ENCODE results near the gene CNPY2. TPM values are rescaled to one million over a fixed set of nuclear protein-coding genes. Genes with fewer than 3 reads are reported as not detected.

The CNPY2 gene
- total RNA-seq, 1 donor from 2014 or later: 203 TPM

DNA sequence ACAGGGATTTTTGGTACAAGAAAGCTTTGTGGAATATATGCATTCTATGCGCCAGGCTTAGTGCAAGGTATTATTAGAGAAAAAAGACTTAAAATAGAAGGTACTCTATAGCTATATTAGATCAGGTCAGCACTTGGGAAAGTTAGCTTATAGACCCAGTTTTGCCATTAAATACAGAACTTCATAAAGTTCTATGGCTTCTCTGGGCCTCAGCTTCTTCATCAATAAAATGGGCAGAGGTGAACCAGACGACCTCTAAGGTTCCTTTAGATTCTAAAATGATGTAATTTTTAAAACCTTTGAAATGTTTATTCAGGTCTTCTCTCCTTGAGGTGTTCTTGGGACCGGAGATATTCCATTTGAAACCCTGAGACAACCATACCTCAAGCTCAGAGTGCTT lies 7.1 kb downstream of the CNPY2 start:
- Mint-ChIP-seq H3K4me1 (ENCODE audit: unreplicated experiment) (peaks cover 2% of the 10 kb centered on the region), H3K9me3 (ENCODE audit: unreplicated experiment) (no peaks in the 10 kb centered on the region), H3K36me3 (ENCODE audit: low read depth, unreplicated experiment) (peaks cover 15% of the 10 kb centered on the region), H3K27me3 (ENCODE audit: unreplicated experiment) (no peaks in the 10 kb centered on the region), H3K27ac (ENCODE audit: unreplicated experiment) (no peak overlapping the region), H3K4me3 (ENCODE audit: unreplicated experiment) (no peak overlapping the region)
- DNase-seq (ENCODE audit: low spot score): no peak
- TF ChIP-seq CTCF (IDR thresholded peaks at IDR 0.05; ENCODE audit: unreplicated experiment): no peak

DNA sequence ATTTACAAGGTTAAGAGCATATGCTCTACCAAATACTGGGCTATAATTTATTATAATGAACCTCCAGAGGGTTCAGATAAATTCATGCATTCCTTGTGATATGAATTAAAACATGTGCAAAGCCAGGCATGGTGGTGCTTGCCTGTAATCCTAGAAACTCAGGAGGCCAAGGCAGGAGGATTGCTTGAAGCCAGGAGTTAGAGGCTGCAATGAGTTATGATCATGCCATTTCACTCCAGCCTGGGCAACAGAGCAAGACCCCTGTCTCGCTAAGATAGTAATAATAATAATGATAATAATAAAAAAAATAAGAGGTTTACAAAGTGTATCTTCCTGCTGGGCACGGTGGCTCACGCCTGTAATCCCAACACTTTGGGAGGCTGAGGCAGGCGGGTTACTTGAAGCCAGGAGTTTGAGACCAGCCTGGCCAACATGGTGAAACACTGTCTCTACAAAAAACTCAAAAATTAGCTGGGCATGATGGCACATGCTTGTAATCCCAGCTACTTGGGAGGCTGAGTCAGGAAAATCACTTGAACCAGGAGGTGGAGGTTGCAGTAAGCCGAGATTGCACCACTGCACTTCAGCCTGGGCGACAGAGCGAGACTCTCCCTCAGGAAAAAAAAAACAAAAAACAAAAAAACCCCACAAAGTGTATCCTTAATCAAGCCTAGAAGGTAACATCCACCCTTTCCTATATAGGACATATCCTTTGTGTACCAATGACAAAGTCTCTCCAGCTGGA lies 8.4 kb downstream of the CNPY2 start:
- no peaks in the 10 kb centered on the region for H3K9me3 Mint-ChIP-seq (ENCODE audit: unreplicated experiment)
- no peak overlapping the region for H3K4me3 Mint-ChIP-seq (ENCODE audit: unreplicated experiment)
- DNase-seq (ENCODE audit: low spot score): no peak
- no peak overlapping the region for H3K27ac Mint-ChIP-seq (ENCODE audit: unreplicated experiment)
- no peak for TF ChIP-seq CTCF (IDR thresholded peaks at IDR 0.05; ENCODE audit: unreplicated experiment)
- H3K27me3 Mint-ChIP-seq (ENCODE audit: unreplicated experiment): no peaks in the 10 kb centered on the region
- peaks cover 2% of the 10 kb centered on the region for H3K4me1 Mint-ChIP-seq (ENCODE audit: unreplicated experiment)
- H3K36me3 Mint-ChIP-seq (ENCODE audit: low read depth, unreplicated experiment): peaks cover 15% of the 10 kb centered on the region

GRCh38 chr12:56304872-56305590 lies 10.8 kb downstream of the CNPY2 start:
- H3K27me3 Mint-ChIP-seq (ENCODE audit: unreplicated experiment): peaks cover 4% of the 10 kb centered on the region
- H3K9me3 Mint-ChIP-seq (ENCODE audit: unreplicated experiment): no peaks in the 10 kb centered on the region
- no peak overlapping the region for H3K4me3 Mint-ChIP-seq (ENCODE audit: unreplicated experiment)
- peaks cover 7% of the 10 kb centered on the region for H3K4me1 Mint-ChIP-seq (ENCODE audit: unreplicated experiment)
- DNase-seq (ENCODE audit: low spot score): no peak
- H3K36me3 Mint-ChIP-seq (ENCODE audit: low read depth, unreplicated experiment): peaks cover 12% of the 10 kb centered on the region
- no peak overlapping the region for H3K27ac Mint-ChIP-seq (ENCODE audit: unreplicated experiment)
- TF ChIP-seq CTCF (IDR thresholded peaks at IDR 0.05; ENCODE audit: unreplicated experiment): no peak

GRCh38 chr12:56304276-56304675 lies 11.5 kb downstream of the CNPY2 start:
- TF ChIP-seq CTCF (IDR thresholded peaks at IDR 0.05; ENCODE audit: unreplicated experiment): no peak
- DNase-seq (ENCODE audit: low spot score): no peak
- Mint-ChIP-seq H3K36me3 (ENCODE audit: low read depth, unreplicated experiment) (peaks cover 9% of the 10 kb centered on the region), H3K27me3 (ENCODE audit: unreplicated experiment) (peaks cover 4% of the 10 kb centered on the region), H3K4me1 (ENCODE audit: unreplicated experiment) (peaks cover 7% of the 10 kb centered on the region), H3K4me3 (ENCODE audit: unreplicated experiment) (no peak overlapping the region), H3K9me3 (ENCODE audit: unreplicated experiment) (no peaks in the 10 kb centered on the region), H3K27ac (ENCODE audit: unreplicated experiment) (no peak overlapping the region)
